ENCODE results near the gene MFRP.

Gene MFRP

DNA sequence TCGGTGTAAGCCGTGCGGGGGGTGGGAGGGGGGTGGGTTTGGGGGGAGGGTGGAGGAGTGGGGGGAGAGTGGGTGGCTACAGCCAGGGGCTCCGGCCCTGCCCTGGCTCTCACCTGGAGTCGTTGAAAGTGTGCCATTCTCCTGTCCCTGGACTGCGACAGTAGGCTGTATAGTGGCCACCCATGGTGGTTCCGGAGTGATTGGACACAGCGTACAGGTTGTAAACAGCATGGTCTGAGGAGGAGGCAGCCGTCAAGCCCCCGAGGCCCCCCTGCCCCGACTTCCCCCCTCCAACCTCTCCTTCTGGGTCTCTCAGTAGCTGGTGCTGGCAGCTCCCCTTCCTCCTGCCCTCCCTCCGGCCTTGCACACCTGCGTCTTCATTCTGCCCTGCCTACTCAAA is 10.6 kb upstream of the MFRP start:
- DNase-seq (ENCODE audit: low spot score) = no peak

DNA sequence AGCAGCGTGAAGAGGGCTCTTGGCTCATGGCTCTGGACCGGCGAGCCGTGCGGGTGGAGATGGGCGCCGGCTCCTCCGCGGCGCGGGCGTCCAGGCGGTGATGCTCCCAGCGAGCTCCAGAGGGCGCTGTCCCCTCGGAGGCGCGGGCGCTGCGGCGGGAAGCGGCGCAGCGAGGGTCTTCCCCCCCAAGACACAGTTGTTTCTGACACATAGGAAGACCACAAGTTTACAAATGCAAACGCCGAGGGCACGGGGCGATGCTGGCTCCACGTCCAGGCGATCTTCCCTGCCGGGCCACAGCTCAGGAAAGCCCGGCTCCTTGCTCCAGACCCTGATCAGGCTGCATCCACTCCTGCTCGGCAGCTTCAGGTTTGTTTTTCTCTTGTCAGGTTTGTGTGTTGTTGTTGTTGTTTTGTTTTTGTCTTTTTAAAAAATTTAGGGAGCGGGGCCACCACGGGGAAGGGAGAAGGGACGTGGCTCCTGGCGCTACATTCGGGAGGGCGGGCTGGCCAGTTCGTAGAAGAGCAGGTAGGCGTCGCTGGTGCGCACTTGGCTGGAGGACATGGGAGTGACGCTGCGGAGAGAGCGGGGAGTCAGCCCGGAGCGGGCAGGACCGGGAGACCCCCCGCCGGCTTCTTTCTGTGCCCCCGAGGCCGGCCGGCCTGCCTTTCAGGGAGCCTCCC is 10.0 kb upstream of the MFRP start:
- peak; percentile 68 for DNase-seq (ENCODE audit: low spot score)

DNA sequence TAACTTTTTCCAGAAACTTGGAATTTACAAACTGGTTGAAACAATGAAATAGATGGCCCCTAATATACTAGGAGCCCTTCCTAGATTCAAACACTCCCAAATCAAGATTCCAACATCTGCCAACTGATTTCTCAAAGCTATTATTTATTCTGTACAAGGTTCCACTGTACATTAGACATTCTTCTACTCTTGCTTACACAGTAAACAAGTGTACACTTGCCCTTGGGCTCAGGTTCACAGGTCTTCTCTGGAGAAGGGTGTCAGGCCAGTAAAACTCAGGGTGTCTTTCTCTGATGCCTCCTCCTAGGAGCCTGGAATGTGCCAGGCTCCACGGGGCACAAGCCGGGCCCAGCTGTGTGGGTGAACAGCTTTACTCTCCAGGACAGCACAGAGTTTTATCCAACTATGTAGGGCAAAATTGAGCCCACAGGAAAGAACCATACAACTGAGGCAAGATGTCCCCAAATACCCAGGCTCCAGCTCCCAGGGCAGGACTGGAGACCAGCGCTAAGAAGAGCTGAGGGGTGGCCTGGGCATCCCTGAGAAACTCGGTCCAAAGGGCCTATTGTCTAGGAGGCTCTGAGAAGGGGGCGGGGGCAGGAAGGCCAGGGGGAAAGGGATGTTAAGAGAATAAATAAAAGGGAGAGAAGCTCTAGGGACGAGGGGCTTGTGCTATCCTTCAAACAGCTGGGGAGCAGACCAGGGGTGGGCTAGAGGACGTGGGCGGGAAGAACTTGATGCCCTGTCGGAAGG is 8.8 kb upstream of the MFRP start:
- DNase-seq (ENCODE audit: low spot score) = no peak

DNA sequence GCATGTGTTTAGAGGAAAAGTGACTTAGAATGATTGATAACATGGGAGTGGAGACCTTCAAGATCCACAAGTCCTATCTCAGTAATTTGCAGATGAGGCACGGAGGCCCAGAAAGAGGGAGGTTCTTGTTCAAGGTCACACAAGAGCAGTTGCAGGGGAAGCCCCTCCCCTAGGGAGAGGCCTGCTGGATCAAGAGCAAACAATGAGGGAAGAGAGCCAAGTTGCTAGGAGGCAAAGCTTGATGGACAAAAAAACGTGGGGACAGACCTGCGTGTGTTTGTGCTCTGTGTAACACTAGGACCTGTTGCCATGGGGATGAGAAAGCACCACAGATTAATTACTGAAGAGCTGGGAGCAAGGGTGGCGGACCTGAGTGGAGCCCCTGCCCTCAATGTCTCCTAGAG is 6.4 kb upstream of the MFRP start:
- no peak for DNase-seq (ENCODE audit: low spot score)

DNA sequence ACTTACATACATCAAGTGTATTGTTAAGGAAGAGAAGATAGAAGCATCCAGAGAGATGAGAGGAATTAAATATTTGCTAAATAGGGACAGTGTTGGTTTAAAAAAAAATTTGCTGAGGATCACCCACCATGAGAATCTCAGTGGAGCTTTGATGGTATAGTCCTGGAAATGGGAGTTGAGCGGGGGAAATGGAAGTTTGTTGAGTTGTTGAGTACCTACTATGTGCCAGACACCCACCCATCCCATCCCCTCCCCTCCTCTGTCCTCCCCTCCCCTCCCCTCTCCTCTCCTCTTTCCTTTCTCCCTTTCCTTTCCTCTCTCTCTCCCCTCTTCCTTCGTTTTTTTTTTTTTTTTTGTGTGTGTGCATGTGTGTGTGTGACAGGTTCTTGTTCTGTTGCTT is 4.7 kb upstream of the MFRP start:
- DNase-seq (ENCODE audit: low spot score) = no peak

DNA sequence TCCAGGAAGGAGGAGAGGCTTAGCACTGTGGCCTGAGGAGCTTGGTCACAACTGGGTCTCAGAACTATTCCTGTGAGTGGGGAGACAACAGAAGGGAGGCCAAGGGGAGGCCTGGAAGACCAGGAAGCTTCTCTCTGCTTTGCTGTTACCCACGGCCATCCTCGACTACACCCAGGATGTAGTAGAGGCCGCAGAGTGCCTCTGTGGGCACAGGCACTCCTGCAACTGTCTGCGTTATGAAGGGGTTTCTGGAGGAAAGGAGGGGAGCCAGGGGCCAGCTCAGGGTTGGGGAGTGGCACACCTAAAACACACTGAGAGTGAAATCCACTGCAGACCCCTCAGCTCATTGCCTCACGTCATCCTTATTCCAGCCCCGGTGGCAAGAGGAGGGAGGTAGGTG is 3.8 kb upstream of the MFRP start:
- no peak for DNase-seq (ENCODE audit: low spot score)

DNA sequence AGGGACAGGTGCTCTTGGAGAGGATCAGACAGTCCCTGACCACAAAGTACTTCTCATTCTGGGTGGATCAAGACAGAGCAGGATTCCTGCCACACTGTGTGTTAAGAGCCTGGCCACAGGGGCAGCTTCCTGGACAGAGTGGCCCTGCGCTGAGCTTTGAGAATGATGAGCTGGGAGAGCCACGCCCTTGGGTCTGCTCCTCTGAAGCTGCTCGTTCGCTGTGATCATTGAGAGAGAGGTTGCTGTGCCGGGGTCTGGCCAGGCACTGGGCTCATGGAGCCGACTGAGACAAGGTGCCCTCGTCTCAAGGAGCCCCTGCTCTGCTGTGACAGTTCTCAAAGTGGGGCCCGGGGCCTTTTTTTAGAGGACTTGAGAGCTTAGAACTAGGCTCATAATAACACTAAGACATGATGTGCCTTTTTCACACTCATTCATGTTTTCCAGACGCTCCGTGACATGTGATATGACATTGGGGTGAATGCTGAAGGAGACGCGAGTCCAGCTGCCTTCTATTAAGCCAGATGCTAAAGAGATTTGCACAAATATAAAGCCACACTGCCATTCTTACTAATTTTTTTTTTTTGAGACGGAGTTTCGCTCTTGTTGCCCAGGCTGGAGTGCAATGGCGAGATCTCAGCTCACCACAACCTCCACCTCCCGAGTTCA is 1.6 kb upstream of the MFRP start:
- DNase-seq (ENCODE audit: low spot score) = no peak

DNA sequence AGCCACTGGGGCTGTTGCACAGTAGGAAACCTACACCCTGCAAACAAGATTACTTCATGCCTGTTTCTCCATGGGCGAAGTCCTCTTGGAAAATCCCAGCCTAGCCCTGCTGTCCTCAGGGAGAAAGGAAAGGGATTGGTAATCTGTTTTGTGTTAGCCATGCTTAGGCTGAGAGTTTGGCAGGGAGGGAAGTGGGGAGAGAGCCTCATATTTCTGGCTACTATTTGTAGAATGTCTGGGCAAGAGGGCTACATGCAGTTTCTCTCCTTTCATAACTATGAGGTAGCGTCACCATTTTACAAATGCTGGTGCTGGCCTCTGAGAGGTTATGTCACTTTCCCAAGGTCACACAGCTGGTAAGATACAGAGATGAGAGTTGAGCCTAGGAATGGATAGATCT is 737 bp upstream of the MFRP start:
- DNase-seq (ENCODE audit: low spot score) = no peak

DNA sequence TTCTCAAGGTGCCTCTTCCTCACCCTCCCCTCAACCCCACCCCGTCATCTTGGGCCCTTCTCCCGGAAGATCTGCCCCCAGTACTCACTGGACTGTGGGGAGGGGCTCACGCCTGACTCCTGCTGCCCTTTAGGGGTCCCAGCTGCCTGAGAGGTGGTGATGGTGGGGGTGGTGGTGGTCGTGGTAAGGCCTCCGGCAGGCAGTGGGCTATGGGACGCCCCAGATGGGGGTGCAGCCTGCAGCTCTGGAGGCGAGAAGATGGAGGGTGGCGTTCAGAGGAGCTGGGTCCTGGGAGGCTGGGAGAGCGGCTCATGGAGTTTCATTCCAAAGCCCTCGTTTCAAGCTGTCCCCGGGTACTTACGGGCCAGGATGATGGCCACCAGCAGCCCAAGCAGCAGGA is 820 bp downstream of the MFRP start:
- no peak for DNase-seq (ENCODE audit: low spot score)

DNA sequence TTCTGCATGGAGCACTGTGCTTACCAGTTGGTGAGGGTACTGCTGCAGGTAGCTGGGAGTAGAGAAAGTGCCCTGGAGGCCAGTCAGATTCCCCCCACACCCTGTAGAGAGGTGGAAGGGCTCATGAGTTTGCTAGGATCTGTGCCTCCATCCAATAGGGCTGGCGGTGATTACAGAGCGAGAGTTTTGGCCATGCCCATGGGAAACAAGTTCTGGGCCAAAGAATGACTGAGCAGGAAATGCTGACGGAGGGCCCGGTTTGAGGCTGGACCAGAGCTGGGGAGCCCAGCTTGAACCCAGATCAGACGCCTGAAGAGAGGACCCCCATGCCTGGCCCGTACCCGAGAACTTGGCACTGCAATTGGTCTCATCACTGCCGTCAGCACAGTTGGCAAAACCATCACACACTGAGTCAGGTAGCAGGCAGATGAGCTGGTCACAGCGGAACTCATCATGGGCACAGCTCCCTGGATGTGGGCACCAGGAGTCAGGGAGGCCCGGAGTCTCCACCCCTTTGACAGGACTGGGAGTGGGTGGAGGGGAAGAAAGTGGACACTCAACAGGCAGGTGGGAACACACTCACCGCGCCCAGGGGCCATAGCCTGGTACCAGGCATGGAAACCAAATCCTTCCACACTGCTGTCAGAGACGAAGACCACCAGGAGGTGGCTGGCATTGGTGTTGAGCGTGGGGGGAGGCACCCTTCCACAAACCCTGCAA is 2.1 kb downstream of the MFRP start:
- no peak for DNase-seq (ENCODE audit: low spot score)

DNA sequence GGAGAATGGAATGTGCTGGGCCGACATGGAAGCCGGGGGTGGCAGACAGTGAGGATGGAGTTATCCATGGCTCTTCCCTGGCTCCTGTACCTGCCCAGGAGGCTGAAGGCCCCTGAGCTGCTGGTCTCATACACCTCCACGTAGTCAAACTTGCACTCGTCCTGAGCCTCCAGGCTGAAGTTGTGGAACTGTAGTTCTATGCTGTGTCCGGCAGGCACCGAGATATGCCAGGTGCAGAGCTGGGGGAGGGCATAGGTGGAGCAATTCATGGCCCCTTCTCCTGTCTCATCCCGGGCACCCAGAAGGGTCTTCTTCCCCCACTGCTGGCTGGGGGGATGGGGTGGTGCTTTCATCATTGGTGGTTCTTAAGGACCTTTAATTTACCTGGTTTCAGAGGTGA is 2.8 kb downstream of the MFRP start:
- DNase-seq (ENCODE audit: low spot score) = no peak

DNA sequence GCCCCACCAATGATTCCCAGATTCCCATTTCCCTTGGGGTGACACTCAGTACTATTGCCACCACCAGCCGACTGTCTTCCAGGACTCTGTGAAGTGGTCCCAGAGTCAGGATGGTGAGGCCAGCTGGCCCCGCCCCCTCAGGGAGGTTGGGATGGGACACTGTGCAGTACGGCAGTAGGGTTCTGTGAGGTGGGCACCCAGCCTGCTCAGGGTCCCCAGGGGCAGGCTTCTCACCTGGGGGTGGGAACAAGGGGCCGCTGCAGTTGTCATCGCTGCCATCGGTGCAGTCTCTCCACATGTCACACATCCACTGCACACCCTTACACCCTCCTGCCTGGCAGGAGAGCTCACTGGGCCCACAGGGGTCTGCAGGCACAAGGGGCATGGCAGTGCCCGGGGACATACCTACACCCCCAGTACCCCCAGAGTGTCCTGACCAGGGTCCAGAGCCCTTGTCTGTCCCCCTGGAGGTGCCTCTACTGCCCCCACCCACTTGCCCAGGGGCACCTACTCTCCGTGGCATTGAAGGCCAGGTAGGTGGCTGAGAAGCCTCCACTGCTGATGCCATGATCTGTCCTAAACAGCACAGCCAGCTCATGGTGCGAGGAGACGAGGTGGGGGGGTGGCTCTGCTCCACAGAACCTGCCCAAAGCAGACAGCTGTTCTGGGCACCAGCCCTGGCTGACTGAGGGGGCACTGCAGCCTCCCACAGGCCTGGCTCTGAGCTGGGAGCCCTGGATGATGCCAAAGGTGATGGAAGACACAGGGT is 4.0 kb downstream of the MFRP start:
- no peak for DNase-seq (ENCODE audit: low spot score)

DNA sequence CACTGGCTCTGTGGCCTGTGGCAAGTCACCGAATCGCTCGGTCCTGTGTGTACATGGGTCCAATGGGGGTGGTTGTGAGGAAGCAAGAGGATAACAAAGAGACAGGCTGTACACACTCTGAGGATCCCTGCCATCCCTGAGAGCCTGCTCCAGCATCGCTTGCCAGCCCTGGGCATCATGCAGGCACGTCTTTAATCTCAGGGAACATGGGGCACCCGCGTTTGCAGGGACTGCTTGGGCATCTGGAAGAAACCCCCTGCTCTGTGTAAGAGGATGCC is 4.5 kb downstream of the MFRP start:
- DNase-seq (ENCODE audit: low spot score) = no peak

DNA sequence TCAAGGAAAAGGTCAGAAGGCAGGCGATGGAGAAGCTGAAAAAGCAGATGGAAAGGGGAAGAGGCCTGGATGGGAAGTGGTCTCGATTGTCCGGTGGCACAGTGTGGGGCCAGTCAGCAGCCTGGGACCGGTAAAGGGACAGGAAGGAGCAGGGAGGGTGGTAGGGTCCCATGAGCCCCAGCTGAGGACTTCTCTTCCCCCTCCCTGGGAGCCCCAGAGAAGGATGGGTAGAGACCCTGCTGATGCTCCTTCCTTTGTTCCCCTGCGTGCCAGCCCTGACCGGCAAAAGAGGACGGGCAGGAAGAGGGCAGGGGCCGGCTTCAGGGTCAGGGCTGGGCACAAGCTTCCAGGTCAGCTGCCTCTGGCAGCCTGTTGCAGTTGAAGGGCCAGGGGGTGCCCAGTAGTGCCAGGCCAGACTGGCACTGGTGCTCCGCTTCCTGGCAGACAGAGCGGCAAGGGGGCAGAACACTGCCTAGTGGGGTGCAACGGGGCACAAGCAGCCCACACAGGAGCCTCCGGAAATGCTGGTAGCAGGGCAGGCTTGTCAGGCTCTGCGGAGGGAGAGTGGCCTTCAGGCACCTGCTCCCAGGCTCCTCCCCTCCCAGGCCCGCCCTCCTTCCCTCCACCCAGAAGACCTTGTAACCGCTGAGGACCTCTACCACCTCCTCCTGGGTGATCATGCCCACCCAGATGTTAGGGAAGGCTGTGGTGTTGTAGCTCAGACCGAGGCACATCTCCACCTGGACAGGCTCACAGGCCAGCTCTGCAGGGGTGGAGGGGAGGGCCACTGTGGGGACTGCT is 5.1 kb downstream of the MFRP start:
- no peak for DNase-seq (ENCODE audit: low spot score)

DNA sequence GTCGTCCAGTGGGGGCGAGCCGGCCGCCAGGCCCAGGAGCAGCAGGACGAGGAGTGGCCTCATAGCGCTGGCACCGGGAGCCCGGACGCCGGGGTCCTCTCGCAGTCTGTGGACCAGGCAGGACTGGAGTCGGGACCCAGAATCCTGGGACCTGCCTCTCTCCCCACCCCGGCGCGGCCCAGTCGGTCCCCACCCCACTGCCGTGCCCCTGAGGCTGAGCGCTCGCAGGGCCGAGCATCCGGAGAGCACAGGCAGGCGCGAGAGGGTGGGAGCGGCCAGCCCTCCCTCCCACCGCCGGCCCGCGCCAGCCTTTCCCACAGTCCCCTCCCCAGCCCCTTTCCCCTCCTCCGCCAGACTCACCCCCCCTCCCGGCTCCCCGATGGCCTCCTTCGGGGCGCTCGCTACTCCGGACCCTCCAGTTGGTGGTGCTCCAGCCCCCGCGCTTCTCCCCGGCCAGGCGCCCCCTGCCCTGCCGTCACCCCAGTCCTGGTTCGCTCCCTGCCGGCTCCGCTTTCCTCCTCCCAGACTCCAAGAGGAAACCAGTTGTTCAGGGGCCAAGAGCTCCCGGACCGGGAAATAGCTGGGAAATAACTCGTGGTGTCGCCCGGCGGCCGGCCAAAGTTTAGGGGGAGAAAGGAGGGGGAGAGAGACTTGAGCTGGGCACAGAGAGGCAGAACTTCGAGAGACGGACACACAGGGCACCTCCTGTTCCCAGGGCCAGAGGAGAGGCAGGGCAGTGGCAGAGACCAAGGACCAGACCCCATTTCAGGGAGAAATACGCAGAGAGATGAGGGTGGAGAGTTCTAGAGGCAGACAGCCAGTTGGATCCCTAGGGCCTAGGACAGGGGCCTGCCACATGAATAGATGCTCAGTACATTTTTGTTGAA is 5.9 kb downstream of the MFRP start, which contains the start of gene C1QTNF5:
C1QTNF5 (minus strand) TSS at position 549 of the 887 bp plus-strand sequence; CDS start at position 63, 486 bp downstream.
- DNase-seq (ENCODE audit: low spot score) = no peak

DNA sequence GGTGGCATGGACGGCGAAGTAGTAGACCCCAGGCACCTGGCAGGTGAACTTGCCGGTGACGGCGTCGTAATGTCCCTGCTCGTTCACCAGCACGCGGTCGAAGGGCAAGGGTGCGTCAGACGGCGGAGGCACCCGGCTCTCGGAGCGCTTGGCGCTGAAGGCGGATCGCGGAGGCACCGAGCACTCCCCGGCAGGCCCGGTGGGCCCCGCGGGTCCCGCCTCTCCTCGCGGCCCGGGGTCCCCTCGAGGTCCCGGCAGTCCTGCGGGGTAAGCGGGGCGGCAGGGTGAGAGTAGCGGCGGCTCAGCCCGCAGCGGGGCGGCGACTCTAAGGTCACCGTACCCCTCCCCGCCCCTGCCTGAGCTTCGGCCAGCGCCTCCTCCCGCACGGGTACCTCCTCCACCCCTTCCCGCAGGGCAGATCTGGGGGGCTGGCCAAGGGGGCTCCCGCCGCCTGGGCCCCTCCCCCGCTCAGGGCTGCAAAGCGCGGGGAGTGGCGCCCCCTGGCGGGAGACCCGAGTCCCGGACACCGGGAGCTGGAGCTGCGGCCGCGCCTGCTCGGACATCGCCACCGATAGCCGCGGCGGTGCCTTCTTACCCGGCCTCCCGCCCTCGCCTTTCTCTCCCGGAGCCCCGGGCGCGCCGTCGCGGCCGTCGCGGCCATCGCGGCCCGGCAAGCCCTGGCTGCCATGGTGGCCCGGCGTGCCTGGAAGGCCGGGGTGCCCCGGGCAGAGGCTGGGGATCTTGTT is 6.7 kb downstream of the MFRP start:
- DNase-seq (ENCODE audit: low spot score) = no peak

DNA sequence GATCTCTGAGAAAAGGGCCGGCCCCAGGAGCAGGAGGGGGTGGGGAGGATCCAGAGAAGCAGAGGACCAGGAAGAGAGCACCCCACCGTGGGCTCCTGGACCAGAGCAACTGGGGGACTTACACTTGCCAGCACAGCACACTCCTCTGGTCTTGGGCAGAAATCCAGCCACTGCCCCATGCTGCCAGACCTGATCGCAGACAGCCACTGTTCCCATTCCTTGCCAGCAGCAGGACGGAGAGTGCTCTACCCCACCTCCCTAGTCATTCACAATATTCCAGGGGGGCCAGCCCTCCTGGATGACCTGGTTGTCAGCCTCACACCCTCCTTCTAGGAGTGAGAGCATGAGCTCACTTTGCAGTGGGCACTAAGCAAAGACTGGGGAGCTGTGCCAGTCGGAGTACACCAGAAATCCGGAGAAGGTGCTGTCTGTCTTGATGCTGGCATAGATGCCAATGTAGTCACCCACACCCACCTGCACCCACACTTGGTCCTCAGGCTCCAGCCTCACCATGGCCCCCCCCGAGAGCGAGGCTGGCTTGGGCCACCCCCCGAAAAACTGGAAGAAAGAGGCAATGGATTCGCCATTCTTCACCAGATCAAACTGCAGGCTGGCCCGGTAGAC is 7.4 kb downstream of the MFRP start:
- DNase-seq (ENCODE audit: low spot score) = no peak

DNA sequence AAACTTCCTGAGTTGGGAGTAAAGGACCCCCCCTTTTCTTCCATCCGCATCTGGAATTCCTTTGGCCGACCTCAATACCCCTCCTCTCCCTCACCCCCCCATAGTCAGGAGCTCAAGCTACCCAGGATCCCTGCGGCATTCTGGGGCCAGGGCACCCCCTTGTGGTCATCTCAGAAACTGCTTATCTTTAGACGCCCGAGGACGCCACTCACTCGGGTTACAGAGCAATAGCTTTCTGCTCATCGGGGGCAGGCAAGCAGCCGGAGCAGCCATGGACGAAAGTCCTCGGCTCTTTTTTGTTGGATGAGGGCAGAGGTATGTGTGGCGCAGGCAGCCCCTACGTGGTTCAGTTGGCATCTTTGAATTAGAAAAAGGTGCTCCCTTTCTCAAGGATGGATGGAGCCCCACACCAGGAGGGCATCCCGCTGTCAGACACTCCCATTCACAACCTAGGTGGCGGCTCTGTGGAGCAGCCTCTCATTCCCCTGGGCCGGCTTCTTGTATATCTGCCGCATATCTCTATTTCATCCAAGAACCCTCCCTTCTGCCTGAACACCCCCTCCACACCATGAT is 8.1 kb downstream of the MFRP start:
- peak; percentile 73 for DNase-seq (ENCODE audit: low spot score)
